Colonic mucosa (tissue), 4 donors: Measurements from ENCODE around the gene MINK1. TPM values are rescaled to one million over a fixed set of nuclear protein-coding genes. Genes with fewer than 3 reads are reported as not detected.
"Not testable (repeated sequence)": the region's sequence is repeated elsewhere in the genome, so short reads cannot be mapped to it uniquely, and the experiment has no call there.

Experiments
- DNase-seq: peaks from one replicate; pipeline ENCODE4 v3.0.0-alpha.2; 2020
- H3K27ac ChIP-seq: fragments of 200-600 bp; one replicate; pipeline ENCODE4 v1.8.0; 2021
- H3K27me3 ChIP-seq: fragments of 200-600 bp; one replicate; pipeline ENCODE4 v1.8.0; 2021
- H3K36me3 ChIP-seq: fragments of 200-600 bp; one replicate; pipeline ENCODE4 v1.8.0; 2021
- H3K4me1 ChIP-seq: fragments of 200-600 bp; one replicate; pipeline ENCODE4 v1.8.0; 2021; ENCODE audit warnings: mild to moderate bottlenecking
- H3K4me3 ChIP-seq: fragments of 200-600 bp; one replicate; pipeline ENCODE4 v1.8.0; 2021
- H3K9ac ChIP-seq, 2 donors: one replicate each; pipeline ENCODE4 v1.7.0; 2013; ENCODE audit warnings: control low read depth in 2 of 2, low read depth in 2 of 2, low read length in 2 of 2
- H3K9me3 ChIP-seq: fragments of 200-600 bp; one replicate; pipeline ENCODE4 v1.8.0; 2021
- CTCF ChIP-seq: fragments of 200-600 bp; IDR thresholded peaks from one replicate; pipeline ENCODE4 v1.8.0; 2022; ENCODE audit warnings: antibody characterized with exemption, mild to moderate bottlenecking
- intact Hi-C: fragments of 100-400 bp; cut with DNase I; formaldehyde crosslinking; loops from one replicate; pipeline ENCODE4 v1.14.1; 2022
- total RNA-seq, 2 donors: library from RNA; stranded (reverse); fragmentation: NEBNext Ultra II Directional in 1 of 2; extraction: Animal tissue kit (Norgen Biotek cat#: 25700) in 1 of 2; gene quantifications; one replicate each; pipeline ENCODE4 v1.2.1, GENCODE V29; 2021
- donor health status: healthy.
- donor health status: DM: no; HTN: no; CAD: no.
- donor health status: DM: no; HTN: no; CAD: no.

MINK1 gene
- total RNA-seq, 2 donors from 2014 or later = 172 to 215 TPM

DNA sequence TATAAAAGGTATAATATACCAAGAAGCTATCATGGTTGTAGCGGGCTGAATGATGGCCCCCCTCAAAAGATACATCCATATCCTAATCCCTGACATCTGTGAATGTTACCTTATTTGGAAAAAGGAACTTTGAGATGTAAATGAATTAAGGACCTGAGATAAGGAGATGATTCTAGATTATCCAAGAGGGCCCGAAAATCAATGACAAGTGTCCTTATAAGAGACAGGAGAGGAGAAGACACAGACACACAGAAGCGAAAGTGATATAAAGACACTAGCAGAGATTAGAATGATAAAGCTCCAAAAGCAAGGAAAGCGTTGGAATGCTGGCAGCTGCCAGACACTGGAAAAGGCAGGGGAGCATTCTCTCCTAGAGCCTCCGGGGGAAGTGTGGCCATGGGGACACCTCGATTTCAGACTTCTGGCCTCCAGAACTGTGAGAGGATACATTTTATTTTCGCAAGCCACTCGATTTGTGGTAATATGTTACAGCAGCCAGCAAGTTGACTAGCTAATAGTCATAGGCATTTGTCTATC, 86.4 kb downstream of the MINK1 start:
- no peak for TF ChIP-seq CTCF
- H3K9me3 ChIP-seq = no peaks in the 10 kb centered on the region
- H3K4me3 ChIP-seq = no peak overlapping the region
- no peaks in the 10 kb centered on the region for H3K36me3 ChIP-seq
- intact Hi-C loops = loop anchor here (10.0 kb wide), 1 partner anchor 135 kb away; no protein-coding TSS in a partner anchor
- H3K27ac ChIP-seq = no peak overlapping the region
- no peak overlapping the region for H3K9ac ChIP-seq
- no peaks in the 10 kb centered on the region for H3K27me3 ChIP-seq
- no peaks in the 10 kb centered on the region for H3K4me1 ChIP-seq
- no peak for DNase-seq

DNA sequence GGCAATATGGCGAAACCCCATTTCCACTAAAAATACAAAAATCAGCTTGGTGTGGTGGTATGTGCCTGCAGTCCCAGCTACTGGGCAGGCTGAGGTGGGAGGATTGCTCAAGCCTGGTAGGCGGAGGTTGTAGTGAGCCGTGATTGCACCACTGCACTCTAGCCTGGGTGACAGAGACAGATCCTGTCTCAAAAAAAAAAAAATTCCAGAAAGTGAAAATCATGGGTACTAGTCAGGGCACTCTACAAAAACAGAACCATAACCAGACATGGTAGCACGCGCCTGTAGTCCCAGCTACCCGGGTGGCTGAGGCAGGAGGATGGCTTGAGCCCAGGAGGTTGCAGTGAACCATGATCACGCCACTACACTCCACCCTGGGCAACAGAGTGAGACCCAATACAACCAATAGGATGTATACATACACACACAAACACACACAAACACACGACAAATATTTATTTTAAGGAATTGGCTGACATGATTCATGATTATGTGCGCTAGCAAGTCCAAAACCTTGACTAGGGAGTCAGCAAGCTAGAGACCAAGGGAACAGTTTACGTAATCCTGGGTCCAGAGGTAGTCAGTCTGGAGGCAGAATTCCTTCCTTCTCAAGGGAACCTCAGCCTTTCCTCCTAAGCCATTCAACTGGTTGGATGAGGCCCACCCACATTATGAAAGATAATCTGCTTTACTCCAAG, 87.4 kb downstream of the MINK1 start:
- no peak overlapping the region for H3K27ac ChIP-seq
- TF ChIP-seq CTCF = no peak
- H3K4me3 ChIP-seq = no peak overlapping the region
- H3K9ac ChIP-seq = no peak overlapping the region
- no peaks in the 10 kb centered on the region for H3K36me3 ChIP-seq
- intact Hi-C loops = no loop called here
- H3K4me1 ChIP-seq = no peaks in the 10 kb centered on the region
- H3K27me3 ChIP-seq = no peaks in the 10 kb centered on the region
- no peaks in the 10 kb centered on the region for H3K9me3 ChIP-seq
- DNase-seq = no peak

GRCh38 chr17:4921320-4921719, 88.2 kb downstream of the MINK1 start:
- Histone ChIP-seq H3K27me3 (no peaks in the 10 kb centered on the region), H3K27ac (no peak overlapping the region), H3K4me3 (no peak overlapping the region), H3K9ac (no peak overlapping the region), H3K4me1 (no peaks in the 10 kb centered on the region), H3K9me3 (no peaks in the 10 kb centered on the region), H3K36me3 (no peaks in the 10 kb centered on the region)
- intact Hi-C loops = no loop called here
- TF ChIP-seq CTCF = no peak
- no peak for DNase-seq

DNA sequence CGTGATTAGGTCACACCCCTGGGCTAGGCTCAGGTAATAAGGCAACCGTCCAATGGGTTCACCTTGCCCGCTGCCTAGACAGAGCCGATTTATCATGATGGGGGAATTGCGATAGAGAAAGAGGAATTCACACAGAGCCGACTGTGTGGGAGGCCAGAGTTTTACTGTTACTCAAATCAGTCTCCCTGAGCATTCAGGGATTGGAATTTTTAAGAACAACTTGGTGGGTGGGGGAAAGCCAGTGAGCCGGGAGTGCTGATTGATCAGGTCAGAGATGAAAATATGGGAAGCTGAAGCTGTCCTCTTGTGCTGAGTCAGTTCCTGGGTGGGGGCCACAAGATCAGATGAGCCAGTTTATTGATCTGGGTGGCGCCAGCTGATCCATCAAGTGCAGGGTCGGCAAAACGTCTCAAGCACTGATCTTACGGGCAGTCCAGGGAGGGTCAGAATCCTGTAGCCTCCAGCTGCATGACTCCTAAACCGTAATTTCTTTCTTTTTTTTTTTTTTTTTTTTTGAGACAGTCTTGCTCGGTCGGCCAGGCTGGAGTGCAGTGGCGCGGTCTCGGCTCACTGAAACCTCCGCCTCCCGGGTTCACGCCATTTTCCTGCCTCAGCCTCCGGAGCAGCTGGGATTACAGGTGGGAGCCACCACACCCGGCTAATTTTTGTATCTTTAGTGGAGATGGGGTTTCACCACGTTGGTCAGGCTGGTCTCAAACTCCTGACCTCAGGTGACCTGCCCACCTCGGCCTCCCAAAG, 93.6 kb downstream of the MINK1 start:
- H3K4me3 ChIP-seq, H3K4me1 ChIP-seq, H3K9me3 ChIP-seq, H3K27ac ChIP-seq, H3K9ac ChIP-seq, H3K36me3 ChIP-seq, intact Hi-C loops, DNase-seq, H3K27me3 ChIP-seq: not testable (repeated sequence)

- intact Hi-C loops = no loop called here
- no peak for DNase-seq
- no peaks in the 10 kb centered on the region for H3K4me1 ChIP-seq
These were observed 95.7 kb downstream of the MINK1 start for GRCh38 chr17:4928881-4929280.

More at GRCh38 chr17:4928881-4929280, 95.7 kb downstream of the MINK1 start:
- Histone ChIP-seq H3K9me3 (no peaks in the 10 kb centered on the region), H3K27me3 (no peaks in the 10 kb centered on the region), H3K4me3 (no peak overlapping the region), H3K9ac (no peak overlapping the region), H3K36me3 (no peaks in the 10 kb centered on the region), H3K27ac (no peak overlapping the region)
- TF ChIP-seq CTCF = no peak
